OCI-LY1 (cell line): ENCODE measurements around the gene TMEM42.

ENCODE experiments used
- EZH2 ChIP-seq: fragments of 200-600 bp; sonication (generic), shearing (Covaris generic); IDR thresholded peaks from 2 replicates; pipeline ENCODE4 v1.8.0; 2017; ENCODE audit warnings: borderline replicate concordance, mixed run types, mild to moderate bottlenecking, antibody characterized with exemption, low read length, moderate library complexity, mixed read lengths
- TF ChIP-seq, protein P1 (sequence below): fragments of 200-600 bp; sonication (generic), shearing (Covaris generic); IDR thresholded peaks from 2 replicates; pipeline ENCODE4 v1.5.1; 2017; ENCODE audit warnings: mild to moderate bottlenecking, antibody characterized with exemption, low read length, moderate library complexity, mixed read lengths

DNA sequence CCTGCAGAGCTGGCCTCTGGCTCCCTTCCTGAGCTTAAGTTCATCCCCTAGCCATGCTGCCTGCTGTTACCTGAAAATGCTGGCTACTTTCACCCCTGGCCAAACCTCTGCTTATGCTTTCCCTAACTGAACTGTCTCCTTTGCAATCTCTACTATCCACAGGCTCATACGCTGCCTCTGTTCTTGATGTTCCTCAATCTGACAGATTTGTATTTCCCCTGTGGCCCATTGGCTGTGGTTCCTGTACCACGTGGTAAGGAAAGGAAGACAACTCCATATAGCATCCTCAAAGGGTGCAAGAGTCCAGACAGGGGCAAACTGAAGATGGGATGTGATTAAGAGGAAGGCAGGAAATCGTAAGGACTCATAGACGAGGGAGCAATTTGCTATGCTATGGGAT lies 45.9 kb downstream of the TMEM42 start:
- TF ChIP-seq EZH2, result no peak
- TF ChIP-seq, protein P1, sequence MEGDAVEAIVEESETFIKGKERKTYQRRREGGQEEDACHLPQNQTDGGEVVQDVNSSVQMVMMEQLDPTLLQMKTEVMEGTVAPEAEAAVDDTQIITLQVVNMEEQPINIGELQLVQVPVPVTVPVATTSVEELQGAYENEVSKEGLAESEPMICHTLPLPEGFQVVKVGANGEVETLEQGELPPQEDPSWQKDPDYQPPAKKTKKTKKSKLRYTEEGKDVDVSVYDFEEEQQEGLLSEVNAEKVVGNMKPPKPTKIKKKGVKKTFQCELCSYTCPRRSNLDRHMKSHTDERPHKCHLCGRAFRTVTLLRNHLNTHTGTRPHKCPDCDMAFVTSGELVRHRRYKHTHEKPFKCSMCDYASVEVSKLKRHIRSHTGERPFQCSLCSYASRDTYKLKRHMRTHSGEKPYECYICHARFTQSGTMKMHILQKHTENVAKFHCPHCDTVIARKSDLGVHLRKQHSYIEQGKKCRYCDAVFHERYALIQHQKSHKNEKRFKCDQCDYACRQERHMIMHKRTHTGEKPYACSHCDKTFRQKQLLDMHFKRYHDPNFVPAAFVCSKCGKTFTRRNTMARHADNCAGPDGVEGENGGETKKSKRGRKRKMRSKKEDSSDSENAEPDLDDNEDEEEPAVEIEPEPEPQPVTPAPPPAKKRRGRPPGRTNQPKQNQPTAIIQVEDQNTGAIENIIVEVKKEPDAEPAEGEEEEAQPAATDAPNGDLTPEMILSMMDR, result no peak
